ENCODE measurements around the gene FGFBP2.

DNA sequence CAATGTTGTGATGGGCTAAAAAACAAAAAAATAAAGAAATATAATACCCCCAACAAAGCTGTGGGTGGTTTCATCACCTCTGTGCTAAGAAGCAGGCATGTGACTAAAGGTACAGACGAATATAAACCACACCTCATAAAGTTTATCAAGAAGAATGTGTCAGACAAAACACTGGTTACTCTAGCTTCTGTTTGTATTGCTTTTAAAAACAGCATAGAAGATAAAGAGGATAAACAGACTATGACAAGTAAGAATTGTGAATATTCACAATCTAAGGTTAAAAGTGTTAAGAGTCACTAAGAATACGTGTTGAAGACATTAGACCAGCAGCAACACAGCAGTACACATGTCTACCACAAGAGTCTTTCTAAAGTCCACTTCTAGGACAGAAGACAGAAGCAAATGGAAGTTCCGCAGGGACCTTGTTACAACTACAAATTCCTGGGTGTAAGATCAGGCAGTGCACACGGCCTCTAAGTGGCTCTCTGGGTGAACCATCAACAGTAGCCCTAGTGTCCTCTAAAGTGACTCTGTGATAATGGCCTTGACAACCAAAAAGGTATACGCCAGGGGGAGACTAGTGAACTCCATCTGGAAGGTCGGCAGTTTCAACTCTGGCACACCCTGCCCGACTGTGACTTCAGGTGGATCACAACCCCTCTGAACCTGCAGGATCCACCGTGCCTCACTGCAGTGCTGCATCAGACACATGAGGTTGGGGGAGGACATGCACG is 8.3 kb upstream of the FGFBP2 start:
- TF ChIP-seq POLR2A (IDR thresholded peaks at IDR 0.05), result no peak
- TF ChIP-seq EP300 (IDR thresholded peaks at IDR 0.05), result no peak
- TF ChIP-seq, protein P1, sequence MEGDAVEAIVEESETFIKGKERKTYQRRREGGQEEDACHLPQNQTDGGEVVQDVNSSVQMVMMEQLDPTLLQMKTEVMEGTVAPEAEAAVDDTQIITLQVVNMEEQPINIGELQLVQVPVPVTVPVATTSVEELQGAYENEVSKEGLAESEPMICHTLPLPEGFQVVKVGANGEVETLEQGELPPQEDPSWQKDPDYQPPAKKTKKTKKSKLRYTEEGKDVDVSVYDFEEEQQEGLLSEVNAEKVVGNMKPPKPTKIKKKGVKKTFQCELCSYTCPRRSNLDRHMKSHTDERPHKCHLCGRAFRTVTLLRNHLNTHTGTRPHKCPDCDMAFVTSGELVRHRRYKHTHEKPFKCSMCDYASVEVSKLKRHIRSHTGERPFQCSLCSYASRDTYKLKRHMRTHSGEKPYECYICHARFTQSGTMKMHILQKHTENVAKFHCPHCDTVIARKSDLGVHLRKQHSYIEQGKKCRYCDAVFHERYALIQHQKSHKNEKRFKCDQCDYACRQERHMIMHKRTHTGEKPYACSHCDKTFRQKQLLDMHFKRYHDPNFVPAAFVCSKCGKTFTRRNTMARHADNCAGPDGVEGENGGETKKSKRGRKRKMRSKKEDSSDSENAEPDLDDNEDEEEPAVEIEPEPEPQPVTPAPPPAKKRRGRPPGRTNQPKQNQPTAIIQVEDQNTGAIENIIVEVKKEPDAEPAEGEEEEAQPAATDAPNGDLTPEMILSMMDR (IDR thresholded peaks at IDR 0.05), result no peak
- TF ChIP-seq POLR2AphosphoS5 (IDR thresholded peaks at IDR 0.05), result no peak

Data from upper lobe of left lung (tissue), 4 donors.